GM12878 (cell line): ENCODE results near the gene FAM229A. TPM values are rescaled to one million over a fixed set of nuclear protein-coding genes. Genes with fewer than 3 reads are reported as not detected.

Experiments used
- ATAC-seq: fragments of 200-7000 bp; cut with Tn5 transposase; 3 replicates; pipeline ENCODE4 v1.9.1; 2020; ENCODE audit warnings: mild to moderate bottlenecking, moderate library complexity
- BruUV-seq: library from RNA; stranded (reverse); fragments of 400-500 nt; replicated peaks from 2 replicates; lab custom pipeline; 2021; lab: Mats Ljungman, UMichigan
- CTCF ChIA-PET: fragments of 300-600 bp; sonication (Branson Sonifier 250); formaldehyde crosslinking; extraction: SDS; loops from one replicate; lab custom pipeline; 2021; ENCODE audit warnings: inconsistent platforms; lab: Yijun Ruan, JAX
- POLR2A ChIA-PET: fragments of 350-600 bp; formaldehyde crosslinking; extraction: SDS; loops from one replicate; lab custom pipeline; 2021; ENCODE audit warnings: inconsistent platforms; lab: Charles Lee
- RAD21 ChIA-PET: fragments of 300-600 bp; sonication (Branson Sonifier 250); formaldehyde crosslinking; loops from one replicate; lab custom pipeline; 2023; ENCODE audit warnings: antibody characterized with exemption; ENCODE audit not compliant: unreplicated experiment; lab: Charles Lee
- SMC1A ChIA-PET: fragments of 300-600 bp; sonication (Branson Sonifier 250); formaldehyde crosslinking; loops from one replicate; lab custom pipeline; 2023; ENCODE audit not compliant: unreplicated experiment, uncharacterized antibody; lab: Charles Lee
- DNase-seq: peaks from one replicate; pipeline ENCODE4 v3.0.0-alpha.2; 2011; ENCODE audit warnings: low read depth, low spot score
- FAIRE-seq: peaks from 3 replicates; lab custom pipeline; 2011; peaks lifted over from hg19 to GRCh38; lab: Jason Lieb, UNC
- H2AFZ ChIP-seq: 2 replicates; pipeline ENCODE4 v1.6.0; 2011; ENCODE audit warnings: low read depth, low read length, control low read depth; ENCODE audit not compliant: control insufficient read depth
- H3K27ac ChIP-seq: 2 replicates; pipeline ENCODE4 v1.5.1; 2011; ENCODE audit warnings: control low read depth; ENCODE audit not compliant: control insufficient read depth, insufficient read depth
- H3K27me3 ChIP-seq, 2 experiments: replicated peaks in 1 of 2; 2 replicates each; pipeline versions ENCODE4 v1.6.0 to v1.6.1; 2011; ENCODE audit warnings: low read length in 1 of 2; ENCODE audit not compliant: control insufficient read depth in 2 of 2, insufficient read depth in 2 of 2
- H3K36me3 ChIP-seq, 2 experiments: 2 replicates each; pipeline ENCODE4 v1.5.1; 2011; ENCODE audit warnings: low read length in 1 of 2; ENCODE audit not compliant: control insufficient read depth in 2 of 2, insufficient read depth in 2 of 2
- H3K4me1 ChIP-seq: 2 replicates; pipeline ENCODE4 v1.6.1; 2011; ENCODE audit warnings: mild to moderate bottlenecking, low read length, moderate library complexity, mixed read lengths; ENCODE audit not compliant: control insufficient read depth, insufficient read depth
- H3K4me2 ChIP-seq: 2 replicates; pipeline ENCODE4 v1.6.0; 2011; ENCODE audit warnings: control low read depth; ENCODE audit not compliant: control insufficient read depth, insufficient read depth
- H3K4me3 ChIP-seq: fragments of 200-600 bp; sonication (generic); 2 replicates; pipeline ENCODE4 v1.5.1; 2016
- H3K79me2 ChIP-seq: 2 replicates; pipeline ENCODE4 v1.6.0; 2011; ENCODE audit warnings: low read length; ENCODE audit not compliant: control insufficient read depth, insufficient read depth
- H3K9ac ChIP-seq: 2 replicates; pipeline ENCODE4 v1.8.0; 2011; ENCODE audit warnings: low read length, control low read depth, mixed read lengths; ENCODE audit not compliant: control insufficient read depth, insufficient read depth
- H3K9me3 ChIP-seq: replicated peaks from 3 replicates; pipeline ENCODE4 v1.5.1; 2011; ENCODE audit warnings: mild to moderate bottlenecking, low read length; ENCODE audit not compliant: control insufficient read depth, insufficient read depth
- H4K20me1 ChIP-seq: 2 replicates; pipeline ENCODE4 v1.6.0; 2011; ENCODE audit not compliant: control insufficient read depth, insufficient read depth
- BCL11A ChIP-seq: IDR thresholded peaks from 2 replicates; pipeline ENCODE4 v1.6.1; 2011; ENCODE audit warnings: low read depth, low read length
- CHD2 ChIP-seq: IDR thresholded peaks from 2 replicates; pipeline ENCODE4 v1.6.1; 2011; ENCODE audit warnings: low read depth, low read length, improper control_type of control experiment, borderline replicate concordance
- ESRRA ChIP-seq: IDR thresholded peaks from 2 replicates; pipeline ENCODE4 v1.6.1; 2012; ENCODE audit warnings: mild to moderate bottlenecking, low read length, improper control_type of control experiment
- KLF5 ChIP-seq: fragments of 450-650 bp; IDR thresholded peaks from 2 replicates; pipeline ENCODE4 v1.6.1; 2014; ENCODE audit warnings: mild to moderate bottlenecking; ENCODE audit not compliant: partially characterized antibody
- POLR2AphosphoS2 ChIP-seq: IDR thresholded peaks from 2 replicates; pipeline ENCODE4 v1.6.1; 2011; ENCODE audit warnings: low read depth, mild to moderate bottlenecking, low read length, improper control_type of control experiment, moderate library complexity
- RB1 ChIP-seq: fragments of 450-650 bp; formaldehyde crosslinking; IDR thresholded peaks from 2 replicates; pipeline ENCODE4 v1.6.1; 2017; ENCODE audit warnings: mild to moderate bottlenecking, borderline replicate concordance
- SREBF2 ChIP-seq: IDR thresholded peaks from 2 replicates; pipeline ENCODE4 v1.6.1; 2012; ENCODE audit warnings: mild to moderate bottlenecking, low read length
- STAT3 ChIP-seq: IDR thresholded peaks from 2 replicates; pipeline ENCODE4 v1.6.1; 2011; ENCODE audit warnings: low read depth, low read length, improper control_type of control experiment
- TCF12 ChIP-seq: IDR thresholded peaks from 2 replicates; pipeline ENCODE4 v1.6.1; 2011; ENCODE audit warnings: low read depth, mild to moderate bottlenecking, low read length
- YY1 ChIP-seq: IDR thresholded peaks from 2 replicates; pipeline ENCODE4 v1.6.1; 2011; ENCODE audit warnings: low read depth, mild to moderate bottlenecking, low read length
- WGBS: methylation state at CpG from one replicate; pipeline ENCODE4 v1.1.6; 2016; ENCODE audit warnings: low lambda C conversion rate; ENCODE audit not compliant: insufficient replicate concordance, insufficient coverage; ENCODE audit errors: missing lambda C conversion rate; 5-methylcytosine and 5-hydroxymethylcytosine counted together
- in situ Hi-C: fragments of 300-500 bp; cut with MboI; formaldehyde crosslinking; loops from 9 replicates; pipeline ENCODE4 v1.14.3; 2018; ENCODE audit warnings: mixed read lengths
- intact Hi-C: fragments of 100-400 bp; cut with micrococcal nuclease; formaldehyde crosslinking; loops from one replicate; pipeline ENCODE4 v1.14.2; 2022; ENCODE audit not compliant: unreplicated experiment
- polyA plus RNA-seq, 11 experiments: library from polyadenylated mRNA; depleted of rRNA in 4 of 11; unstranded in 6 of 11; stranded (reverse) in 5 of 11; fragments of >200 nt; fragmentation: Nextera tagmentation in 4 of 11; fragmentation: Illumina TruSeq in 1 of 11; extraction: Ambion mirVana in 4 of 11; extraction: Trizol in 1 of 11; gene quantifications; 1 replicate in 1 of 11; 2 replicates in 10 of 11; pipeline versions ENCODE4 v1.2.1 to v1.2.3, GENCODE V29; 2011 to 2016; ENCODE audit warnings: inconsistent platforms in 2 of 11, missing spikeins in 2 of 11, low read depth in 1 of 11
- total RNA-seq, 4 experiments: library from RNA; depleted of rRNA in 3 of 4; stranded (reverse); fragments of >200 nt in 3 of 4; fragmentation: Illumina TruSeq in 1 of 4; extraction: Trizol in 1 of 4; gene quantifications; 2 replicates each; pipeline versions ENCODE4 v1.2.1 to v1.2.3, GENCODE V29; 2013 to 2021
- TF ChIP-seq, protein P1 (sequence below): IDR thresholded peaks from 2 replicates; pipeline ENCODE4 v1.6.1; 2011; ENCODE audit warnings: borderline replicate concordance, low read depth, mild to moderate bottlenecking, moderate library complexity, low read length; ENCODE audit not compliant: insufficient read depth, poor library complexity, severe bottlenecking

The FAM229A gene
- total and polyA plus RNA-seq, 10 of the 15 experiments (the other 5 are each of a cell fraction or from before 2014, with no cell fraction given): 0.02 to 5.3 (median 1.4) TPM; not detected in 1

DNA sequence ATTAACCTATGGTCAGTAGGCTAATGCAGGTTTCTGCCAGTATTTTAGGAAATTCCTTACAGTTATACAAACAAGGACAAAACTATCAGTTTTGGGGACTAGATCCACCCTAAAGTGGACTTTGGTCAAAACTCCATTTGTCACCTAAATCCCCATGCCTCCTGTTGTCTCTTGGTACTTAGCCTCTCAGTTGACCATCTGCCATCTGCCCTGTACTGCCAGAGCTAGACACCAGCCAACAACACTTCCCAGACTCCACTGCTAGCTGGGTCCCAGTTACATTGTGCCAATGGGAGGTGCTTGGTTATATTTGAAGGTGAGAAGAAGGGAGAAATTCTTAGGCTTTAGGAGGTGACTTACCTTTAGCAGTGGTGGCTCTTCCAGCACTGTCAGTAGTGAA, 49.0 kb upstream of the FAM229A start:
- no peak overlapping the region for H3K27ac ChIP-seq
- H3K4me2 ChIP-seq: no peak overlapping the region
- RAD21 ChIA-PET: interaction anchor here (0.6 to 1.2 kb wide), 4 partner anchors 11 to 195 kb away, joined by 3 to 6 read pairs (median 3); partner anchors contain the start of gene BSDC1
- H3K36me3 ChIP-seq: no peaks in the 10 kb centered on the region
- H3K9ac ChIP-seq: no peak overlapping the region
- no peak overlapping the region for H2AFZ ChIP-seq
- BruUV-seq: no TSS peak
- no peak for FAIRE-seq
- CTCF ChIA-PET: interaction anchor here (1.0 to 5.6 kb wide), 5 partner anchors 9 to 195 kb away, joined by 3 to 87 read pairs (median 6); partner anchors contain the start of gene BSDC1
- intact Hi-C loops (loop anchor here (5.0 kb wide), 2 partner anchors 209 to 449 kb away; partner anchors contain the start of gene CCDC28B), in situ Hi-C loops (no loop called here)
- no peak overlapping the region for H3K4me3 ChIP-seq
- H3K79me2 ChIP-seq: no peaks in the 10 kb centered on the region
- ATAC-seq: no peak
- TF ChIP-seq BCL11A: no peak
- no peak for TF ChIP-seq SREBF2
- no peak for TF ChIP-seq CHD2
- TF ChIP-seq RB1: no peak
- no peak for TF ChIP-seq TCF12
- POLR2A ChIA-PET: interaction anchor here (1.1 to 1.2 kb wide), 2 partner anchors 10 to 17 kb away, joined by 3 to 4 read pairs; partner anchors contain the start of gene BSDC1
- no peaks in the 10 kb centered on the region; the same call in 1 of the 2 replicates for H3K4me1 ChIP-seq
- no peaks in the 10 kb centered on the region for H3K27me3 ChIP-seq
- no peak for DNase-seq
- H3K9me3 ChIP-seq: no peaks in the 10 kb centered on the region; the same call in 2 of the 3 replicates
- SMC1A ChIA-PET: interaction anchor here (0.9 to 2.0 kb wide), 8 partner anchors 9 to 195 kb away, joined by 3 to 9 read pairs (median 4); partner anchors contain the start of gene BSDC1
- H4K20me1 ChIP-seq: no peaks in the 10 kb centered on the region

DNA sequence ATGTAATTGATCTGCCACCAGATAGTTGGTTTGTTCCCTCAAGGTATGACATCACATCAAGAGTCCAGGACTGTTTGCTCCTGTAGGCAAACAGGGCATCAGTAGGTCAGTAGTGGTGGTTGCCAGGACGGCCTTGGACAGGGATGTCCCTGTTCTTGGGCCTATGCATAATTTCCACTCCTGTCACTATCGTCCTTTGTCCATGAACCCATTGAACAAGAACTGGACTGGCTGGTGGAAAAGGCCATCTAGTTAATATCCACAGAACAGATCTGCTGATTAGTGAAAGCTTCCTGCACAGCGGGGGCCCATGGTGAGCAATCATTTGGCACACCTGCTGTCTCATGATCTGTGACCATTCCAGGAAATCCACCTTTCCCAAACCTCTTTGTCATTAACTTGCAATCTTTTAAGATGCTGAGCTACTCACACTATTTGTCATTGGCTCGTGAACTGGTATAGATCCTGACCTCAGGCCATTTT, 44.4 kb upstream of the FAM229A start:
- Histone ChIP-seq H3K36me3 (no peaks in the 10 kb centered on the region), H3K27ac (no peak overlapping the region), H3K4me1 (no peaks in the 10 kb centered on the region), H3K9me3 (no peaks in the 10 kb centered on the region), H3K4me3 (no peak overlapping the region), H3K27me3 (no peaks in the 10 kb centered on the region), H3K4me2 (no peak overlapping the region), H4K20me1 (no peaks in the 10 kb centered on the region), H3K9ac (no peak overlapping the region), H2AFZ (no peak overlapping the region), H3K79me2 (no peaks in the 10 kb centered on the region)
- FAIRE-seq (peak; percentile 38), ATAC-seq (no peak), DNase-seq (no peak)
- ChIA-PET CTCF (interaction anchor here (1.3 kb wide), 1 partner anchor 12 kb away, joined by 4 read pairs; the partner anchor contains the start of gene BSDC1), SMC1A (interaction anchor here (0.6 kb wide), 1 partner anchor 235 kb away, joined by 3 read pairs; no protein-coding TSS in a partner anchor), RAD21 (no interaction called here), POLR2A (no interaction called here)
- WGBS: 43% methylated on average over 4 of the region's 4 CpGs
- no TSS peak for BruUV-seq
- in situ Hi-C loops (no loop called here), intact Hi-C loops (no loop called here)
- no peak for TF ChIP-seq YY1
- no peak for TF ChIP-seq POLR2AphosphoS2
- no peak for TF ChIP-seq ESRRA
- TF ChIP-seq STAT3: no peak
- TF ChIP-seq KLF5: no peak
- TF ChIP-seq, protein P1, sequence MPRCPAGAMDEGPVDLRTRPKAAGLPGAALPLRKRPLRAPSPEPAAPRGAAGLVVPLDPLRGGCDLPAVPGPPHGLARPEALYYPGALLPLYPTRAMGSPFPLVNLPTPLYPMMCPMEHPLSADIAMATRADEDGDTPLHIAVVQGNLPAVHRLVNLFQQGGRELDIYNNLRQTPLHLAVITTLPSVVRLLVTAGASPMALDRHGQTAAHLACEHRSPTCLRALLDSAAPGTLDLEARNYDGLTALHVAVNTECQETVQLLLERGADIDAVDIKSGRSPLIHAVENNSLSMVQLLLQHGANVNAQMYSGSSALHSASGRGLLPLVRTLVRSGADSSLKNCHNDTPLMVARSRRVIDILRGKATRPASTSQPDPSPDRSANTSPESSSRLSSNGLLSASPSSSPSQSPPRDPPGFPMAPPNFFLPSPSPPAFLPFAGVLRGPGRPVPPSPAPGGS: peak; percentile 70
